Retina (tissue), 1 donor: ENCODE data around the gene NUAK1.

Source experiments
- DNase-seq: peaks from one replicate; pipeline ENCODE4 v3.0.0-alpha.2; 2016

The NUAK1 gene

DNA sequence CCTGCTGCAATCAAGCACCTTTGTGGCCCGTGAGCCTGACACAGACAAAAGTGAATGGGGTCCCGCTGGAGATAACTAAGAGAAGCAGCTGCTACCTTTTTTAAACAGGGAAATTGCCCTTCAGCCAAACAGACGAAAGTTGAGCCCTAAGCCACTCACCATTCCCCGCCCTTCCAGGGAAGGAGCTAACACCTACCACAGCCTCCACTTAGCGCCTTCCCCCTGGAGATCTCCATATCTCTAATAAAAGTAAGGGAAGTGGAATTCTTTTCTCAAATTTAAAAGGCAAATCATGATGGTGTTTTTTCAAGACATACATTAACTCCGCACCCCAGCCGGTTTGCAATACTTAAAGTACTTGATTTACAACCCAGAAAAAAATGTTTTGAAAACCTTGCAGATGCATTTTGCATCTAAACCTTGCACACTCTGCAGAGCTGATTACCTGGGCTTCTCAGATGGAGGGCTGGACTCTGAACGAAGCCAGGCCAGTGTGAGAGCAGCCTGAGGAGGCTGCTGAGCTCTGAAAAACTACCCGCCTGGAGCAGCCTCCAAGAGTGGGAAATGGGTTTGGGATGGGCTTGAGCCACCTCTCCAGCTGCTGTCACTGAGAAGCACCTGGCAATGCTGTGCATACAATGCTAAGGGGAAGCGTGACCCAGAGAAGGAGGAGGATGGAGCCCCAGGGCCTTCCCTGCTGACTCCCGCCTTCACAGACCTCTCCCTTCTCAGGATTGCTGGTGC, 10.0 kb downstream of the NUAK1 start:
- DNase-seq: no peak

DNA sequence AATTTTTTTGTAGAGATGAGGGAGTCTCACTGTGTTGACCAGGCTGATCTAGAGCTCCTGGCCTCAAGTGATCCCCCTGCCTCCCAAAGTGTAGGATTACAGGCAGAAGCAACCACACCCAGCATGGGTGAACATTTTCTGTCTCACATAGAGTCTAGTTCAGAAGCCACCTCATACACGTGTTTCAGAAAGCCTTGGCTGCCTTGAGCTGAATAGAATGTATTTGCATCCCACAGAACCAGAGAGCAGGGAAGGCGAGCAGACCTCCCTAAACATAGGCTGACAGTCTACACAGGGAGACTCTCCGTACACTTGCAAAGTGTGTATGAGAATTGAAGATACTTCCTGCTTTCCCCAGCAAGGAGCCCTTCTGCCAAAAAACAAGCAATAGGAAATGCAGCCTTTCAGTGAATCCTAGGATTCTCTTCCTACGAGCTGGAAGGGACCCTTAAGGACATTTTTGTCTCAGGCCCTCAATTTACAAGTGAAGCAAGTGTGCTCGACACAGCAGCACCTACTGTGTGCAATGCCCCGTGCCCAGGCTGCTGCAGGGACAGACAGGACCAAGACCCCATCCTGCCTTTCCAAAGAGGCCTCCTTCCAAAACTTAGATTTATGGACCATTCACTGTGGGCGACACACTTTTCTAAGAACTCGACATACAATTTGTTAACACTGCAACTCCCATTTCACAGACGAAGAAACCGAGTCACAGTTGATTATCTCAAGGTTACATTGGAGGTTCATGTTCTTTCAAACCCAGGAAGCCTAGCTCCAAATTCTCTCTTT, 11.2 kb downstream of the NUAK1 start:
- no peak for DNase-seq

DNA sequence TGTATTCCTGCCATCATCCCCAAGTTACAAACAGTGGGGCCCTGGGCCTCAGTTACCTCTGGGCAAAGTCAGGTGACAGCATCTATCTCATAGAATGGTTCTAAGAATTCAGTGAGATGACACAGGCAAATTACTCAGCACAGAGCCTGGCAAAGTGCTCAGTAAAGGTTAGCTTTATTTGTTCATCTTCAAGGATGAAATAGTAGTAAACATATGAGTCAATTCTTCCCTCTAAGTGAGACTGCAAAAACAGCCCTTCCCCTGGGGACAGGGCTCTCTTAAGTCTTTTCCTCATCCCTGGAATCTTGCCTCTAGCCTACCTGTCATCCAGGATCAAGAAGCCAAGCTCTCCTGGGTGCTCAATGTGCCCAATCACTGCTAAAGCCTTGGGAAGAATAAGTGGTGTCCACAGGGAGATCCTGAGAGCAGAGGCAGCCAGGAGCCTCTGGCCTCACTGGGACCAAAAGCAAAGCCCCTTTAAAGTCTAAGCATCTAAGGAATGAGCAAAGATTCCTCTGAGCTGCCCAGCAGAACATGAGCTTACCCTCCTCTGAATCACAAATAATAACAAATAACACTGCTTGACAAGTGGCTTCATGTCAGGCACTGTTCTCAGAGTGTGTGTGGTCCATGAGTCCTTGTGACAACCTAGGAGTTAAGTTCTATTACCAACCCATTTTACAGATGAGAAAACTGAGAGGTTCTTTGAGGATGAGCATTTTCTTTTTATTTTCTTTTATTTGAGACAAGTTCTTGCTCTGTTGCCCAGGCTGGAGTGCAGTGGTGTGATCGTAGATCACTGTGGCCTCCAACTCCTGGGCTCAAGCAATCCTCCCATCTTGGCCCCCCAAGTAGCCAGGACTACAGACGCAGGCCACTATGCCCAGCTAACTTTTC, 12.1 kb downstream of the NUAK1 start:
- DNase-seq: no peak

DNA sequence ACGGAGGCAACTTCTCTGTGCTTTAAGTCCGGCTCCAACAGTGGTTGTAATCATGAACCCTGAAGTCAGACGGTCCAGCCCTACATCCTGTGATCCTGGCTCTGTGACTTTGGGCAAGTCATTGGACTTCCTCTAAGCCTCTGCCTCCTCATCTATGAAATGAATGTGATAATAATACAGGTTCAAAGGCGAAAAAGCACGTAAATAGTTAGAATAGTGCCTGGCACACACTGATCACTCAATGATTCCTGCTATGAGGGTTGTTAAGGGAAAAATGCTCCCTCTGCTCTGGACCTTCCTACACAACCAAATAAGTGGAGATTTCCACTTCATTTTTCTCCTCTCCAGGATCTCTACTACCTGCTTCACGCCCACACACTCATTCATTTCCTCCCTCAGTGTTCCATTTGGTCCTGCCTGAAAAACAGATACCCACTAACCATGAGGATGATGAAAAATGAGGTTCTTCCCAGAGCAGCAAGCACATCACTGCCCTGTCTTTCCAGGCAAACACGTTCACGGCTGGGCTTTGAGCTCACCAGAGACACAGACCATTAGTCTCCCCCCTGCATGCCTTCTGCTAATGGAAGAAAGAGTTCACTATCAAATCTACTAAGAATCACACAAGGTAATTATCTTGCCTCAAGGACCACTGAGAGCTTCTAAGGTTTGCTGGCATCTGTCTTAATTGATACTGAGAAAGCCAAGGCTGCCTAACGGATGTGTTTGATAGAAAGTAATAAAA, 13.2 kb downstream of the NUAK1 start:
- peak; percentile 58 for DNase-seq

DNA sequence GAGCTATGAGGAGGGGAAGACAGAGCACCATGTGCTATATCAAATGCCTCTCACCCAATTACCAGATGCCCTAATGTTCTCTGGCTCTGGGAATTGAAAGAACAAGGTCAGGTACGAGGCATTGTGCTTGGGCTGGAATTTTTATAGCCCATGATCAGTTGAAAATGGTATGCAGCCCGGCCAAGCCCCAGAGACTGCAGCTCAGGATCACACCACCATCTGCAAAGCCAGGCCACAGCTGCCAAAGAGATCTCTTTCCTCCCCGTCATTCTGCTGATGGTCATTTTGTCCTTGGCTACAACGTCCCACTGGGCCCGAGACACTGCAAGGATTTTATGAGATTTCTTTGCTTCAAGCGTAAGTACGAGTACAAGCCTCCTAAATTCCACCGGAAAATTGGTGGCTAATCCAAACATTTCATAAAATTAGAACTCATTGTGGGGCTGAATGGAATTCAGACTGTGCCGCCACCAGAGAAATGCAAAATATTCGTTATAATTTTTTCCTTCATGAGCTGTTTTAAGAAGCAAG, 15.1 kb downstream of the NUAK1 start:
- peak; percentile 71 for DNase-seq

DNA sequence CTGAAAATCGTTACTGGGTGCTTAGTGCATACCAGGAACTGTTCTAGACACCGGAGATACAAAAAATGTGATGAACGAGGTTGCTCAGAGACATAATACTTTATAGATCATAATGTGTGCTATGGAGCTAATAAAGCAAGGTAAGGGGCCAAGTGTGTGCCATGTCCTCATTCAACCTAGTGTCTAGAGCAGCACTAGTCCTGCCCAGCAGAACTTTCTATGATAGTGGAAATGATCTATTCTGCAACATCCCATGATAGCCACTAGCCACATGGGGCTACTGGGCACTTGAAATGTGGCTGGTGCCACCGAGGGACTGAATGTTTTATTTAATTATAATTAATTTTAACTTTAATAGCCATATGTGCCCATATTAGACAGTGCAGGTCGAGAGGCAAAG, 15.6 kb downstream of the NUAK1 start:
- DNase-seq: no peak

DNA sequence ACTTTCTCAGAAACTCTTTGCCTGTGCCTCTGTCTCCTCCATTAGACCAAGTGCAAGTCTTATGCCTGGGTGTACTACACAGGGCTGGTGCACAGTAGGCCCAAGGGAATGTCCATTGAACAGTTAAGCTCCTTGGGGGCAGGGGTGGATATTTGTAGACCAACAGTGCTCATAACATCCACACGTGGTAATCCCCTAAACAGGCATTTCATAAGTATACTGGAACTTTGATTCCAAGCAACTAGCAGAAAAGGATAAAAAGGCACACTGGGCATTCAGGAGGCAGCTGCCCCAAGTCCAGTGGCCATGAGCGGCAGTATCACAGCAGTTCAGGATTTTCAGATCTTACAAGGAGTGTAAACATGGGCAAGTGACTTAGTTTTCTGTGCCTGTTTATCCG, 16.8 kb downstream of the NUAK1 start:
- DNase-seq: no peak

DNA sequence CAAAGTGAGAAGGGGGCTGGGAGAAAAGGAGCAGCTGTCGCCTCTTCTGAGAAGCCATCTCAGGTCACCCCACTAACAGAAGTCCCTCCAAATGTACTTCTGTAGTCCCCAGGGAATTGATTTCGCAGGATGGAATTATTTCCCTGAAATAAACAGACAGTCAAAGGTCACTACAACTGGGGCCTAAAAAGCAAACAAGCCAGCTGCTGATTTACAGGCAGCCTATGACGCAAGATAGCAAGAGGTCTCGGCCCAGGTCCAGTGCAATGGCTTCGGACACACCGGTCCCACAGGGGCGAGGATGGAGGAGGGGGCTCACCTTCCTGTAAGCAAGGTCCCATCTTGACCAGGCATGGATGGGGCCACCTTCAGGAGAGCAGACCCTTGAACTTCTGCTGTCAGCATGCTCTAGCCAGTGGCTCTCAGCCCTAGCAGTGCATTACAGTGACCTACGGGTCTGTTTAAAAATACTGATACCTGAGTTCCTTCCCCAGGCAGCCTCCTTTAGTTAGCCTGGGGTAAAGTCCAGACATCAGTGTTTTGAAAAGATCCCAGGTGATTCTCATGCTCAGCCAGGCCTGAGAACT, 18.1 kb downstream of the NUAK1 start:
- no peak for DNase-seq

DNA sequence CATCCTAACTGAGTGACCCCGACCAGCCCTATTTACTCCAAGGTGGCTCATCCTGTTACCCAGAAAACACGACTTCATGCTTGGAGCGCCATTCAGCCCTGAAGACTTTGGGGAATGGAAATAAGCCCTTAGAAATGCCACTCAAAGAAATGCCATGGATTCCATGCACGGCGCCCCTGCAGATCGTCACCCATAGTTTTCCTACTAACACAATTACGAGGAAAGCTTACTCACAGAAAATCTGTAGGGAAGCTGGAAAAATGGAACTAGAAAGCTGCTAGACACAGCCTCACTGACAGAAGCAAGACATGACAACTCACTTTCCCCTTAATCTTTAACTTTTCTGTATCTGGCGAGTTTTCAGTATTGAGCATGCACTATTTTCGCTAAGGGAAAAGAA, 19.5 kb downstream of the NUAK1 start:
- no peak for DNase-seq

DNA sequence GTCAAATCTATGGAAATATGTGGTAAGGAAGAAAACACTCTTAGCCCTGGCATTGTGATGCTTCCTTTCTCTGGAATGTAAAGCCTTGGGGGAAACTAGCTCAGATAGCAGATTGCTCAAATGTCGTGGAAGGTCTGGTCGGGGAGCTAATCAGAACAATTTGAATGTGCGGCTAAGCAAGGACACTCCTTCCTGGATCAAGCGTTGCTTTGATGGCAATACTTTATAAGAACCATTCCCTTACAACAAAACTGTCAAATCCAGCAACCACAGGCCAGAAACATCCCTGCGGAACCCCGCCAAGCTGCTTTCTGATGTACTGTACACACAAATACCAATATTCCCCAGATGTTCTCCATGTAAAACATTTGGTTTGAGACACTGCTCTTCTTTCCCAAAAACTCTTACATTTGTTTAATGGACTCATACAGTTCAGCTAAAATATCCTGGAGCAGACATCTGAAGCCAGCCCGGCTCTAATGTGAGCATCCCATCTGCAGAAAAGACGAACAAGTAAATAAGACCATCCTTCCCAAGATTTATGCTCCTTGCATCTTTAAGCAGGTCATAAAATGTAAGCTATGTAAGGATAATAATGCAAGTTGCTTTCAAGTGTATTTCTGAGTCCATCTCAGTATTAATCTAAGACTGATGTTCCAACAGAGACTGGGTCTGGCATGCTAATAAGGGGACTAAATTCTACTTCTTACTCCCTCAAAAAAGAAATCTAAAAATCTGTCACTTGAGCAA, 20.2 kb downstream of the NUAK1 start:
- no peak for DNase-seq

DNA sequence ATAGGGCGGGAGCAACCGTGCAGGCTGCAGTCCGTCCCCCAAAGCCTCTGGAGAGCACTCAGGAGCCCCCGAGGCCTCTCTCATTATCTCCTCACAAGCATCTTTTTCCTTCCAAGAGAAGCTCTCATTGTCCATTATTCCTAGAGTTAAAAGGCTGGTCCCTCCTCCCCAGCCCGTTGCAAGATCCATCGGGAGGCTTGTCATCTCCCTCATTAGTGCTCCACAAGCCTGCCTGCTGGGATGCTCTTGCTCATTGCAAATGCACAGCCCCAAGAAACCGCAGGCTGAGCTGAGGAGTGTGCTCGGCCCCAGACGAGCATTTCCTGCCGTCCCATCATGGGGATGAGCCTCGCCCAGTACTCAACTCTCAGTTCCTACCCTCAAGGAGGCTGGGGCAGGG, 23.3 kb downstream of the NUAK1 start:
- DNase-seq: peak; percentile 70

DNA sequence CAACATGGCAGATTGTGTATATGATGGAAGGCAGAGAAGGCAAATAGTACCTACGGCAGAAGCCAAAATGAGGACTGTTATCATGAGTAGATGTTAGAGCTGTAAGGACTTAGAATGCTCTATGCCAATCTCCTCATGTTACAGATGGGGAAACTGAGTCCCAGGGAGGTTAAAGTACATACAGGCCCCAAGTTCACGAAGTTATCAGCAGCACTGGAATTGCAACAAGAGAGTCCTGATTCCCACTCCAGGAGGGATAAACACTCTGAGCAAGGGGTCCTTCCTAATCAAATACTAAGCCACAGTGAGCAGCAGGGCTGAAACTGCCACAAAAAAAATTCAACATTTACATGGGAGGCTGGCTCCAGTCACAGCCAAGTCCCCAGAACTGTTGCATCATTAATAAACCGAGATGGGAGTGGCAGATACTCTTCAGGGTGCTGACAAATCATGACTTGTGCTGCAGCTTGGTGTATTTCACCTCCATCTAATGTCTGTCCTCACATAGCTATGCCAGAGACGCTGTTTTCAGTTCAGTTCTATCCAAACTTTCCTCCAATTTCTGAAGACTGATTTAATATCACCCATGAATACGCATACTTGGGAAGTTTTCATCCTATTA, 24.2 kb downstream of the NUAK1 start:
- no peak for DNase-seq

DNA sequence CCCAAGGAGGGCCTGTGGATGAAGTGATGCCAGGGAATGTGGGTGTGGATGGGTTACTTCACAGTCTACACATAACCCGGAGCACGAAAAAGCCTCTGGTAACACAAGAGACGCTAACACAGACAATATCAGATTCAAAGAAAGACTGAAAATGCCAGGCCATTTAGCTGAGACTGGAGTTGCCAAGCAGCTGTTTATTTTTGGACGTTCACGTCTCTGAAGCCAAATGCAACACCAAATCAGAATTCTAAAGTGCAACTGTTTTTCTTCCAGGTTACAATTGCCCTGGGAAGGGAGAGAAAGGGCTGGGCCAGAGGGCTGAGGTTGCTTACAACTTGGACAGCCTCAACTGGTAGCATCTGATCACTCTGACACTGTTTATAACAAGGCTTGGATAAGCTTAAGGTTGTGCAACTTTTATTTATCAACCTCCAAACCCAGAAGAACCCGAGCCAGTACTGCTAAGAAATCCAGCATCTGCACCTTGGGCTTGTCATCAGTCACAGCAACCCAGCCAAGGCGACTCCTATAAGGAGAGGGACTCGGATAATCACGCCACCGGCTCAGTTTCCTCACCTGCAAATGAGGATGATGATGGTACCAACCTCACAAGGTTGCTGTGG, 24.8 kb downstream of the NUAK1 start:
- DNase-seq: no peak

DNA sequence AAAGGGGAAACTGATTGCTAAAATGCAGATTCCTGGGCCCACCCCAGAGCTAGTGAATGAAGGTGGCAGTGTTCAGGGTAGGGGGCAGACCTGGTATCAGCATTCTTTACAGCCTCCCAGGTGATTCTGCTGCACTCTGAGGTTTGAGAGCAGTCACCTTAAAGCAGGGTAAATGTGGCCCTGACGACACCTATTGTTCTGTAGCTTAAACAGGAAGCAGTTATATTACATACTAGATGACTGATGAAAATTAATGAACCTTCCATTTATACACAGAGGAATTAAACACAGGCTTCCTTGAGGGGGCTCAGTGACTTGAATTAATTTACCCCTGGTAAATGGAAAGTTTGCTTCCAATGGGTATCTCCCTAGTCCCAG, 25.3 kb downstream of the NUAK1 start:
- DNase-seq: no peak

DNA sequence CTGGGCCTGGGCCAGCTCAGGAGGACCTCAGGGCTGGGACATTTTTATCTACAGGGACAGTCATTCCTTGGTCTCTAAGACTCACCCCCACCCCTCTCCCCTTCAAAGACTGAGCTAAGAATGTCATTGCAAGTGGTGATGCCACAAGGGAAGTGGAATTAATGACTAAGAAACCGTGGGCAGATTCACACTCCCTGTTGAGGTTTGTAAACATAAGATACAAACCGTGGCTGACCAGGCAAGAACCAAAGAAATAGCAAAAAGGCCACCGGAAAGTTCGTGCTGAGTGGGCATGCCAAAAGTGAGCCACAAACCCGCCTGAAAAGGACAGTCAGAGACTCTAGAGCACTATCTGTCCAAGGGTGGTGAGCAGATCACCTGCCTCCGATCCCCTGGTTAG, 25.7 kb downstream of the NUAK1 start:
- DNase-seq: no peak

DNA sequence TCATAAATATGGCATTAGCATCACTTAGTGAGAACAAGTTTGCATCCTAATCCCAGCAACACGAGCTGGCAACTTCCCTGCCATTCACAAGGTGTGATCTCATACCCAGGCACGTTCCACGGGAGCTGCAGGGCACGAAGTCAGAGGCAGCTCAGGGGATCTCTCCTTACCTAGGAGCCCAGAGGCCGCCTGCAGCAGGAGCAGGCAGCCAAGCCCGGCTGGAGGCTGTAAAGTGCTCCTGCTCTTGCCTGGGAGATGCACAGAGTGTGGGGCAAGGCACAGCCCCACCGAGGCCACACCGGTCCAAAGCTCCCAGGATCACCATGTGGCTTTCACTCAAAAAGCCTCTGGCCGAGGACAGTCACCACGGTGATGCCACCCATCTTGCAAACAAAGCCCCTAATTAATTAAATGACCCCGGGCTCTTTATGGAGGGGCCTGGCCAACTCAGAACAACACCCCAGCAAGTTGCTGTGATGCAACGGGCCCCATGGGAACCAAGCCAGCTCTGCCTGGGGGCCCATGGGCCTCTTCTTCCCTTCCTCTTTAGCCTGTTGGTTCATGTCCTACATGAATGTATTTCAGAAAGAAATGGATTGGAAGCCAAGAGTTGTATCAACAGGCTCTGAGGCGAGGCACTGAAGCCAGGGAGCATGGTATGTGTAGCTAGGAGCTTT, 26.5 kb downstream of the NUAK1 start:
- peak; percentile 49 for DNase-seq

DNA sequence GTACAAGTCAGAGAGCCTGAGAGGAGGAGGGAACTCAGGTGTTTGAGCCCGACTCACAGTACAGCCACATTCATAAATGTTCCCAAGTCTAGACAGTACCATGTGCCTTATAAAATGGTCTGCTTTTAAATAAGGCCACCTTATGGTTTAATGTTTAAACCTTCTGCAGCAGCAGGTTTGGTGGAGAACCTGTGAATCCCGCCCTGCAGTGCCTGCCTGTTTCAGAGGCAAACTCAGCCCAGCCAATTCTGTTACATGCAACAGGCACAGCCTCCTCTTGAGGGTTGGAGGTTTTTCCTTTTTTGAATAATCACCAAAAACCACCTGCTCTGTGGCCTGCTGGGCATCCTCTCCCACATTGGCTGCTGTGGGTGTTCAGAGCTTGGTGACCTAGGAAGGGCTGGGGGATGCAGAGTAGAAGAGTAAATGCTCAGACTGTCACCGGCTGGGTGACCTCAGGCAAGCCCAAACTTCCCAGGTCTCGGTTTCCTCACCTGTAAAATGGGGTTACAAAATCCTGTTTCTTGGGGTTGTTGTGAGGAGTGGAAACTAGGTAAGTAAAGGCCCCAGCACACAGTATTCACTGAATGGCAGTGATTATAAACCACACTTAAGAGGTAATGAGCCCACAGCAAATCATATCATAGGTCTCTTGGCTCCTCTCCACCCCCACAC, 28.0 kb downstream of the NUAK1 start:
- DNase-seq: no peak

DNA sequence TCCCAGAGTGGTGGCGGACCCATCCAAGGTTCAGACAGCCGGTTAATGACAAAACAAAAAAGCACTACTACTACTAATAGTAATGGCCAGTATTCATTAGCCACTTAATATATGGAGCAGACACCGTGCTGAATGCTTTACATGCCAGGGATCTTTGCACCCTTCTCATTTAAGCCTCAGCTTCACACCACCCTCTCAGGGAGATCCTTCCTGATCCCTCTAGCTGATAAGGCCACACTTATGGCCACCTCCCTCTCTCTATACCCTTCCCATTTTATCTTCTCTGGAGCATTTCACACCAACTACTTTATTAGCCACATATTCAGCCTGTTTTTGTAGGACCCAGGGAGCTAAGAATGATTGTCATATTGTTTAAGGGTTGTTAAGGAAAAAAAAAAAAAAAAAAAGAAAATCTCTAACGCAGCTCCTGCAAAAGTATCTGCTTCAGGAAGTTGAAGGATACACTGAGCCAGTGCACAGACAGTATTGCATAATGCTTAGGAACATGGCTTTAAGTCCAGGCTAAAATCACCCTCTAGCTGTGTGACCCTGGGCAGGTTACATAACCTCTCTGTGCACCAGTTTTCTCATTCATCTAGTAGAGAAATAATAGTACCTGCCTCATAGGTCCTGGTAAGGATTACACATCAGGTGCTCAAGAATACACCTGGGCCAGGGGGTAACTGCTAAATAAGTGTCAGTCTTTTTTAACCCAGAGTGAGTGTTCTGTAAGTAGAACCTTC, 29.4 kb downstream of the NUAK1 start:
- no peak for DNase-seq
